Neural progenitor cell (in vitro differentiated cells): ENCODE data around the gene PRSS33. TPM values are rescaled to one million over a fixed set of nuclear protein-coding genes. Genes with fewer than 3 reads are reported as not detected.

Experiments used
- DNase-seq: peaks from one replicate; pipeline ENCODE4 v3.0.0-alpha.2; 2016; ENCODE audit warnings: low spot score
- H2AFZ ChIP-seq: fragments of 200-600 bp; sonication (generic); replicated peaks from 2 replicates; pipeline ENCODE4 v1.6.1; 2016; ENCODE audit warnings: antibody characterized with exemption
- H3F3A ChIP-seq: fragments of 200-600 bp; sonication (generic); 2 replicates; pipeline ENCODE4 v1.6.1; 2016; ENCODE audit warnings: antibody characterized with exemption, low read depth
- H3K27ac ChIP-seq: fragments of 200-600 bp; sonication (generic); 2 replicates; pipeline ENCODE4 v1.5.1; 2016; ENCODE audit warnings: mild to moderate bottlenecking
- H3K27me3 ChIP-seq: fragments of 200-600 bp; sonication (generic); 2 replicates; pipeline ENCODE4 v1.6.1; 2016; ENCODE audit warnings: mild to moderate bottlenecking, moderate library complexity
- H3K36me3 ChIP-seq: fragments of 200-600 bp; sonication (generic); 2 replicates; pipeline ENCODE4 v1.5.1; 2016
- H3K4me1 ChIP-seq: fragments of 200-600 bp; sonication (generic); 2 replicates; pipeline ENCODE4 v1.6.1; 2016; ENCODE audit warnings: mixed run types
- H3K4me2 ChIP-seq: fragments of 200-600 bp; sonication (generic); 2 replicates; pipeline ENCODE4 v1.6.1; 2016
- H3K4me3 ChIP-seq: fragments of 200-600 bp; sonication (generic); 2 replicates; pipeline ENCODE4 v1.5.1; 2016
- H3K79me2 ChIP-seq: fragments of 200-600 bp; sonication (generic); 2 replicates; pipeline ENCODE4 v1.6.1; 2016; ENCODE audit warnings: low read depth
- H3K9ac ChIP-seq: fragments of 200-600 bp; sonication (generic); 2 replicates; pipeline ENCODE4 v1.6.1; 2016
- H3K9me3 ChIP-seq: fragments of 200-600 bp; sonication (generic); 2 replicates; pipeline ENCODE4 v1.5.1; 2016; ENCODE audit warnings: low read depth
- H4K20me1 ChIP-seq: fragments of 200-600 bp; sonication (generic); 2 replicates; pipeline ENCODE4 v1.6.1; 2016; ENCODE audit warnings: low read depth
- H3K27ac Mint-ChIP-seq: 3 replicates; pipeline ENCODE4 v1.8.0; 2021; ENCODE audit warnings: mixed read lengths
- H3K27me3 Mint-ChIP-seq: 2 replicates; pipeline ENCODE4 v1.8.0; 2022; ENCODE audit warnings: low read depth, mild to moderate bottlenecking, inconsistent platforms, moderate library complexity, mixed read lengths; ENCODE audit not compliant: insufficient read depth
- H3K36me3 Mint-ChIP-seq: 3 replicates; pipeline ENCODE4 v1.8.0; 2021; ENCODE audit warnings: mixed read lengths
- H3K4me1 Mint-ChIP-seq: 3 replicates; pipeline ENCODE4 v1.8.0; 2021; ENCODE audit warnings: mixed read lengths
- H3K4me3 Mint-ChIP-seq: 3 replicates; pipeline ENCODE4 v1.8.0; 2021; ENCODE audit warnings: mild to moderate bottlenecking, moderate library complexity, mixed read lengths
- H3K9me3 Mint-ChIP-seq: 3 replicates; pipeline ENCODE4 v1.8.0; 2020; ENCODE audit warnings: mixed read lengths
- EZH2 ChIP-seq: fragments of 200-600 bp; sonication (generic); IDR thresholded peaks from 2 replicates; pipeline ENCODE4 v1.6.1; 2017; ENCODE audit warnings: antibody characterized with exemption, mild to moderate bottlenecking, moderate library complexity
- EZH2phosphoT487 ChIP-seq: fragments of 200-600 bp; sonication (generic); IDR thresholded peaks from 2 replicates; pipeline ENCODE4 v1.6.1; 2017; ENCODE audit warnings: antibody characterized with exemption
- total RNA-seq: library from RNA; depleted of rRNA; stranded (reverse); fragments of >200 nt; gene quantifications from 2 replicates; pipeline ENCODE4 v1.2.3, GENCODE V29; 2015; ENCODE audit warnings: low replicate concordance
- TF ChIP-seq, protein P1 (sequence below): fragments of 200-600 bp; sonication (generic); IDR thresholded peaks from 2 replicates; pipeline ENCODE4 v1.5.1; 2017; ENCODE audit warnings: antibody characterized with exemption, mild to moderate bottlenecking

PRSS33 gene
- total RNA-seq, 1 donor from 2014 or later = 0.73 TPM

DNA sequence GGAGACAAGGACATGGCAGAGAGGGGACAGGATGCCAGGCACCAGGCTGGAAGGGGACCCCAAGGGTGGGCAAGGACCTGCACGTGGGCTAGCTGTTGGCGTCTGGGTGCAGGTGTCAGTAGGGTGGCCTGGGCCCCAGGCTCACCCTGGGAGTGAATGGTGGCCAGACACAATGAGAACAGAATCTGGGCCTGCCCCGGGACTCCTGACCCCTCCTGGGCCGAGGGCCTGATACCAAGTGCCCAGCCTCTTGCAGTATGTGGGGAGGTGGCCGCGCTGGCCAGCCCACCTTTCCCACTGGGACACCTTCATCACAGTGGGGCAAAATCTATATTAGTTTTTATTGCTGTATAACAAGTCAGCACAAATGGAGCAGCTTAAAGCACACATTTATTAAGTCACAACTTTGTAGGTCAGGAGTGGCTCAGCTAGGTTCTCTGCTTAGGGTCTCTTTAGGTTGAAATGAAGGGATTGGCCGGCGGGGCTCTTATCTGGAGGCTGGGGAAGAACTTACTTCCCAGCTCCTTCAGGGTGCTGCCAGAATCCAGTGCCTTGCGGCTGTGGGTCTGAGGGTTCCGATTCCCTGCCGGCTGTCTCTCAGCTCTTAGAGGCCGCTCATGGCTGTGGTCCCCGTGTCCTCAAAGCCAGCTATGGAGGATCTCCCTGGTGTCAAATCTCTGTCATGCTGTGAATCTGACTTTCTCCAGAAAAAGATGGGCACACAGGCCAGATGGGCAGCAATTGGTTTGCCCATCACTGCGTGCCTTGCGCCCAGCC, 3.6 kb downstream of the PRSS33 start:
- no peaks in the 10 kb centered on the region for H3K36me3 Mint-ChIP-seq
- TF ChIP-seq EZH2phosphoT487 (no peak), EZH2 (no peak)
- TF ChIP-seq, protein P1, sequence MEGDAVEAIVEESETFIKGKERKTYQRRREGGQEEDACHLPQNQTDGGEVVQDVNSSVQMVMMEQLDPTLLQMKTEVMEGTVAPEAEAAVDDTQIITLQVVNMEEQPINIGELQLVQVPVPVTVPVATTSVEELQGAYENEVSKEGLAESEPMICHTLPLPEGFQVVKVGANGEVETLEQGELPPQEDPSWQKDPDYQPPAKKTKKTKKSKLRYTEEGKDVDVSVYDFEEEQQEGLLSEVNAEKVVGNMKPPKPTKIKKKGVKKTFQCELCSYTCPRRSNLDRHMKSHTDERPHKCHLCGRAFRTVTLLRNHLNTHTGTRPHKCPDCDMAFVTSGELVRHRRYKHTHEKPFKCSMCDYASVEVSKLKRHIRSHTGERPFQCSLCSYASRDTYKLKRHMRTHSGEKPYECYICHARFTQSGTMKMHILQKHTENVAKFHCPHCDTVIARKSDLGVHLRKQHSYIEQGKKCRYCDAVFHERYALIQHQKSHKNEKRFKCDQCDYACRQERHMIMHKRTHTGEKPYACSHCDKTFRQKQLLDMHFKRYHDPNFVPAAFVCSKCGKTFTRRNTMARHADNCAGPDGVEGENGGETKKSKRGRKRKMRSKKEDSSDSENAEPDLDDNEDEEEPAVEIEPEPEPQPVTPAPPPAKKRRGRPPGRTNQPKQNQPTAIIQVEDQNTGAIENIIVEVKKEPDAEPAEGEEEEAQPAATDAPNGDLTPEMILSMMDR = no peak
- peaks cover 15% of the 10 kb centered on the region for H3K4me1 ChIP-seq
- peaks cover 19% of the 10 kb centered on the region for H3F3A ChIP-seq
- no peaks in the 10 kb centered on the region for H3K27me3 ChIP-seq
- peaks cover 3% of the 10 kb centered on the region for H3K79me2 ChIP-seq
- no peaks in the 10 kb centered on the region for H4K20me1 ChIP-seq
- no peak for DNase-seq
- no peaks in the 10 kb centered on the region for H3K36me3 ChIP-seq
- H3K4me2 ChIP-seq = no peak overlapping the region
- H3K9me3 Mint-ChIP-seq = no peaks in the 10 kb centered on the region
- peak overlapping the region; percentile 53 for H3K27ac Mint-ChIP-seq
- no peak overlapping the region for H3K9ac ChIP-seq
- H3K27me3 Mint-ChIP-seq = no peaks in the 10 kb centered on the region
- no peaks in the 10 kb centered on the region for H3K9me3 ChIP-seq
- H3K27ac ChIP-seq = no peak overlapping the region
- H3K4me1 Mint-ChIP-seq = peaks cover 15% of the 10 kb centered on the region
- no peak overlapping the region for H3K4me3 Mint-ChIP-seq
- H2AFZ ChIP-seq = no peak overlapping the region
- no peak overlapping the region for H3K4me3 ChIP-seq

DNA sequence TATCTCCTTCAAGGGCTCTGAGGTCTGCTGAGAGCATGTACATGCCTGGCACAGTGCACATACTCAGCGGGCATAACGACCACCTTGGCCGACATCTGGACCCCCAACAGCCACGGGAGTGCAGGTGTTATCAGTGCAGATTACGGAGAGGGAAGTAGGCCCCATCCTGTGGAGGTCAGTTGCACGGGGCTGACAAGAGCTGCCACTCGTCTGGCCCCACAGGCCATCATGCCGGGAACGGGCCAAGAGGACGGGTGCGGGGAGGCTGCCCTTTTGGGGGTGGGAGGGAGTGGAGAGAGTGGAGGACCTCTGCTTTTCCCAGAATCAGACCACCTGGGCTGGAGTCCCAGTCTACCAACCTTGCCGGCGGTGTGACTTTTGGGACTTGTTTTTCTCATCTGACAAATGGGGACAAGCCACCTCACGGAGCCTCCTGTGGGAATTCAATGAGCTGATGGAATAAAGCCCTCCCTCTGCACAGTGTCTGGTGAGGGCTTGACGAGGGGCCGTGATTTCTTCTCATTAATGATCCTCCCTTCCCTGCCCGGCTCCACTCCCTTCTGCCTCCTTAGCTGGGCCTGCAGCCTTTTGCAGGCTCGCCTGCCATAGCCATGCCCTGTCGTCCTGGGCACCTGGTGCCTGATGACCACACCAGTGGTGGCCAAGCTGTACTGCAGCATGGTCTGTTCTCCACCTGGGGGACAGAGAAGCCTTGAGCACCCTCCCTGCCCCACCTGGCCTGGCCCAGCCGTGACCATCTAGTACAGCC, 4.6 kb downstream of the PRSS33 start:
- Mint-ChIP-seq H3K9me3 (no peaks in the 10 kb centered on the region), H3K27me3 (peaks cover 6% of the 10 kb centered on the region), H3K4me1 (peaks cover 20% of the 10 kb centered on the region), H3K4me3 (peak overlapping the region; percentile 55), H3K36me3 (no peaks in the 10 kb centered on the region), H3K27ac (no peak overlapping the region)
- H3K79me2 ChIP-seq = peaks cover 13% of the 10 kb centered on the region
- no peaks in the 10 kb centered on the region for H3K9me3 ChIP-seq
- peaks cover 17% of the 10 kb centered on the region for H3K4me1 ChIP-seq
- H3F3A ChIP-seq = peaks cover 19% of the 10 kb centered on the region
- no peak overlapping the region for H3K9ac ChIP-seq
- no peaks in the 10 kb centered on the region for H3K36me3 ChIP-seq
- TF ChIP-seq EZH2 = no peak
- TF ChIP-seq, protein P1 = no peak
- TF ChIP-seq EZH2phosphoT487 = no peak
- H2AFZ ChIP-seq = no peak overlapping the region
- H3K27me3 ChIP-seq = no peaks in the 10 kb centered on the region
- no peak for DNase-seq
- H3K4me2 ChIP-seq = no peak overlapping the region
- H3K27ac ChIP-seq = no peak overlapping the region
- no peak overlapping the region for H3K4me3 ChIP-seq
- no peaks in the 10 kb centered on the region for H4K20me1 ChIP-seq

DNA sequence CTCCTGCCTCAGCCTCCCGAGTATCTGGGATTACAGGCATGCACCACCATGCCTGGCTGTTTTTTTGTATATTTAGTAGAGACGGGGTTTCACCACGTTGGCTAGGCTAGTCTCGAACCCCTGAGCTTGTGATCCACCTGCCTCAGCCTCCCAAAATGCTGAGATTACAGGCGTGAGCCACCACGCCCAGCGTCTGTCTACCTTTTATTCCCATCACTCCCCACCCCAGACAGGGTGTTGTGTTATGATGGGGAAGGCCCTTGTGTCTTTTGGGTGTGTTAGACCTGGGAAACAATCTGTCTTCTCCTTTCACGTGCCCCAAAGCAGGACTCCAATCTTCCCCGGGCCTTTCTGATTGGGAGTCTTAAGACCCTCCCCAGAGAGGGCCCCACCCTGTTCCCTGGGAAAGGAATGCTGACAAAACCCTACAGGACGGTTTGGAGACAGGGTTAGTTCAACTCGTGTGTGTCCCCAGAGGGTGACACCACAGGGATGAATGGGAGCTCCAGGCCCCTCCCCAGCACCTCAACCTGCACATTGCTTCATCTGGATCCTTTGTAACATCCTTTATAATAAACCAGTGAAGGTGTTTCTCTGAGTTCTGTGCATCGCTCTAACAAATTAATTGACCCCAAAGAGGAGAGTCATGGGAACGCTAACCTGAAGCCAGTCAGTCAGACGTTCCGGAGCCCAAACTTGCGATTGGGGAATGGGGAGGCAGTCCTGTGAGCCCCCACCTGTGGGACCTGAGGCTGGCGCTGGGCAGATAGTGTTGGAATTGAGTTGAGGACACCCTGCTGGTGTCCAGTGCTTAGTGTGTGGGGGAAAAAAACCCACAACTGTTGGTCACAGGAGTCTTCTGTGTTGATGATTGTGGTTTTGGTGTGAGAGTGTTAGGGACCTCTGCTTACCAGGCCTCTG, 7.1 kb downstream of the PRSS33 start:
- H3K27me3 Mint-ChIP-seq = peaks cover 7% of the 10 kb centered on the region
- Histone ChIP-seq H3K79me2 (peaks cover 36% of the 10 kb centered on the region), H3F3A (peaks cover 19% of the 10 kb centered on the region), H3K4me2 (no peak overlapping the region), H3K9ac (no peak overlapping the region), H4K20me1 (peaks cover 16% of the 10 kb centered on the region), H2AFZ (no peak overlapping the region), H3K27me3 (no peaks in the 10 kb centered on the region), H3K4me3 (no peak overlapping the region), H3K9me3 (no peaks in the 10 kb centered on the region), H3K27ac (no peak overlapping the region), H3K36me3 (no peaks in the 10 kb centered on the region), H3K4me1 (peaks cover 20% of the 10 kb centered on the region)
- no peaks in the 10 kb centered on the region for H3K9me3 Mint-ChIP-seq
- DNase-seq = peak; percentile 39
- H3K36me3 Mint-ChIP-seq = peaks cover 3% of the 10 kb centered on the region
- H3K4me3 Mint-ChIP-seq = peak overlapping the region; percentile 94
- no peak overlapping the region for H3K27ac Mint-ChIP-seq
- peaks cover 23% of the 10 kb centered on the region for H3K4me1 Mint-ChIP-seq
- TF ChIP-seq, protein P1 = no peak
- no peak for TF ChIP-seq EZH2phosphoT487
- TF ChIP-seq EZH2 = no peak
